GM23338 (cell line): ENCODE results near the gene SEC23A. TPM values are rescaled to one million over a fixed set of nuclear protein-coding genes. Genes with fewer than 3 reads are reported as not detected.

Experiments
- ATAC-seq: fragments of 200-7000 bp; cut with Tn5 transposase; 3 replicates; pipeline ENCODE4 v1.9.1; 2020
- DNase-seq: peaks from one replicate; pipeline ENCODE4 v3.0.0-alpha.2; 2015; ENCODE audit warnings: low spot score
- H2AFZ ChIP-seq: fragments of 200-600 bp; sonication (generic); 2 replicates; pipeline ENCODE4 v1.8.0; 2016; ENCODE audit warnings: antibody characterized with exemption, mild to moderate bottlenecking, moderate library complexity
- H3F3A ChIP-seq: fragments of 200-600 bp; sonication (generic); replicated peaks from 2 replicates; pipeline ENCODE4 v1.8.0; 2017; ENCODE audit warnings: antibody characterized with exemption, mixed run types, low read depth
- H3K27ac ChIP-seq: fragments of 200-600 bp; sonication (generic); 2 replicates; pipeline ENCODE4 v1.6.1; 2016; ENCODE audit warnings: low read depth
- H3K27me3 ChIP-seq: fragments of 200-600 bp; sonication (generic); 2 replicates; pipeline ENCODE4 v1.8.0; 2016; ENCODE audit warnings: mild to moderate bottlenecking, mixed run types, moderate library complexity; ENCODE audit not compliant: insufficient read depth
- H3K36me3 ChIP-seq: fragments of 200-600 bp; sonication (generic); 2 replicates; pipeline ENCODE4 v1.8.0; 2016; ENCODE audit warnings: mild to moderate bottlenecking; ENCODE audit not compliant: insufficient read depth
- H3K4me1 ChIP-seq: fragments of 200-600 bp; sonication (generic); 2 replicates; pipeline ENCODE4 v1.8.0; 2016; ENCODE audit warnings: mild to moderate bottlenecking, moderate library complexity; ENCODE audit not compliant: insufficient read depth
- H3K4me2 ChIP-seq: fragments of 200-600 bp; sonication (generic); 2 replicates; pipeline ENCODE4 v1.7.1; 2017; ENCODE audit warnings: mixed run types
- H3K4me3 ChIP-seq: fragments of 200-600 bp; sonication (generic); 2 replicates; pipeline ENCODE4 v1.6.1; 2016; ENCODE audit warnings: mixed run types
- H3K79me2 ChIP-seq: fragments of 200-600 bp; sonication (generic); replicated peaks from 2 replicates; pipeline ENCODE4 v1.8.0; 2017; ENCODE audit warnings: mild to moderate bottlenecking; ENCODE audit not compliant: insufficient read depth
- H3K9me2 ChIP-seq: fragments of 200-600 bp; sonication (generic); 2 replicates; pipeline ENCODE4 v1.8.0; 2017; ENCODE audit not compliant: insufficient read depth
- H4K20me1 ChIP-seq: fragments of 200-600 bp; sonication (generic); replicated peaks from 2 replicates; pipeline ENCODE4 v1.8.0; 2017; ENCODE audit warnings: mild to moderate bottlenecking; ENCODE audit not compliant: insufficient read depth
- H3K27ac Mint-ChIP-seq: 2 replicates; pipeline ENCODE4 v1.8.0; 2020; ENCODE audit warnings: inconsistent platforms, mild to moderate bottlenecking, moderate library complexity, mixed read lengths
- H3K27me3 Mint-ChIP-seq: 3 replicates; pipeline ENCODE4 v1.8.0; 2022; ENCODE audit warnings: low read depth, mild to moderate bottlenecking, moderate library complexity, mixed read lengths, inconsistent platforms; ENCODE audit not compliant: insufficient read depth, poor library complexity
- H3K36me3 Mint-ChIP-seq: 3 replicates; pipeline ENCODE4 v1.8.0; 2021; ENCODE audit warnings: low read depth, mild to moderate bottlenecking, inconsistent platforms, moderate library complexity, mixed read lengths
- H3K4me1 Mint-ChIP-seq: 3 replicates; pipeline ENCODE4 v1.8.0; 2020; ENCODE audit warnings: mild to moderate bottlenecking, inconsistent platforms, mixed read lengths
- H3K4me3 Mint-ChIP-seq: 3 replicates; pipeline ENCODE4 v1.8.0; 2021; ENCODE audit warnings: moderate library complexity, mild to moderate bottlenecking, inconsistent platforms, mixed read lengths
- H3K9me3 Mint-ChIP-seq: 3 replicates; pipeline ENCODE4 v1.8.0; 2020; ENCODE audit warnings: moderate library complexity, mild to moderate bottlenecking, inconsistent platforms, mixed read lengths
- CREB1 ChIP-seq: fragments of 250-450 bp; sonication (Bioruptor Pico); IDR thresholded peaks from 2 replicates; pipeline ENCODE4 v1.5.0; 2020; ENCODE audit warnings: low read depth, mild to moderate bottlenecking, moderate library complexity
- ETS1 ChIP-seq: IDR thresholded peaks from 2 replicates; pipeline ENCODE4 v1.6.1; 2016; ENCODE audit warnings: antibody characterized with exemption
- EZH2 ChIP-seq: fragments of 200-600 bp; sonication (generic); IDR thresholded peaks from one replicate; pipeline ENCODE4 v1.8.0; 2017; ENCODE audit warnings: antibody characterized with exemption, mild to moderate bottlenecking, low read depth; ENCODE audit not compliant: unreplicated experiment
- EZH2phosphoT487 ChIP-seq: fragments of 200-600 bp; sonication (generic); IDR thresholded peaks from one replicate; pipeline ENCODE4 v1.8.1; 2018; ENCODE audit warnings: antibody characterized with exemption; ENCODE audit not compliant: unreplicated experiment
- JUNB ChIP-seq: IDR thresholded peaks from one replicate; pipeline ENCODE4 v1.6.1; 2016; ENCODE audit warnings: antibody characterized with exemption; ENCODE audit not compliant: unreplicated experiment
- NANOG ChIP-seq: IDR thresholded peaks from 2 replicates; pipeline ENCODE4 v1.6.1; 2016; ENCODE audit warnings: antibody characterized with exemption, borderline replicate concordance
- POLR2AphosphoS5 ChIP-seq: IDR thresholded peaks from 2 replicates; pipeline ENCODE4 v1.6.1; 2016; ENCODE audit warnings: antibody characterized with exemption, low read depth
- REST ChIP-seq: IDR thresholded peaks from one replicate; pipeline ENCODE4 v1.6.1; 2018; ENCODE audit warnings: antibody characterized with exemption; ENCODE audit not compliant: unreplicated experiment
- STAT1 ChIP-seq: IDR thresholded peaks from one replicate; pipeline ENCODE4 v1.6.1; 2016; ENCODE audit warnings: antibody characterized with exemption; ENCODE audit not compliant: unreplicated experiment
- ZNF331 ChIP-seq: fragments of 250-450 bp; sonication (Bioruptor Pico); IDR thresholded peaks from 2 replicates; pipeline ENCODE4 v1.5.0; 2020; ENCODE audit warnings: low read depth, mild to moderate bottlenecking, moderate library complexity
- ZNF462 ChIP-seq: fragments of 250-450 bp; sonication (Bioruptor Pico); IDR thresholded peaks from 2 replicates; pipeline ENCODE4 v1.5.0; 2020; ENCODE audit warnings: mild to moderate bottlenecking, moderate library complexity
- polyA plus RNA-seq: library from polyadenylated mRNA; unstranded; fragments of >200 nt; fragmentation: Nextera tagmentation; extraction: Ambion mirVana; gene quantifications from 2 replicates; pipeline ENCODE4 v1.2.1, GENCODE V29; 2016
- total RNA-seq: library from RNA; depleted of rRNA; stranded (reverse); fragments of >200 nt; shearing (Covaris generic); gene quantifications from 2 replicates; pipeline ENCODE4 v1.2.3, GENCODE V29; 2014

The SEC23A gene
- total and polyA plus RNA-seq, 2 experiments from 2014 or later = 22.7 to 89.9 TPM

GRCh38 chr14:39091716-39092115 is 11.3 kb downstream of the SEC23A start:
- H3F3A ChIP-seq = no peaks in the 10 kb centered on the region
- DNase-seq (no peak), ATAC-seq (no peak)
- no peak overlapping the region for H3K4me2 ChIP-seq
- no peaks in the 10 kb centered on the region for H3K4me1 ChIP-seq
- Mint-ChIP-seq H3K27me3 (no peaks in the 10 kb centered on the region), H3K36me3 (peaks cover 56% of the 10 kb centered on the region), H3K27ac (no peak overlapping the region), H3K9me3 (no peaks in the 10 kb centered on the region), H3K4me1 (no peaks in the 10 kb centered on the region; the same call in 2 of the 3 replicates), H3K4me3 (no peak overlapping the region)
- H3K79me2 ChIP-seq = peaks cover 7% of the 10 kb centered on the region
- TF ChIP-seq STAT1 (no peak), EZH2 (no peak), REST (no peak), CREB1 (CRISPR knock-in tag) (no peak), NANOG (no peak), JUNB (no peak), ZNF462 (no peak), EZH2phosphoT487 (no peak), ZNF331 (CRISPR knock-in tag) (no peak), ETS1 (no peak), POLR2AphosphoS5 (no peak)
- 0 out of 2 replicates have a peak, but pooled peaks cover 8% of the 10 kb centered on the region for H4K20me1 ChIP-seq
- H2AFZ ChIP-seq = no peak overlapping the region
- peaks cover 43% of the 10 kb centered on the region for H3K36me3 ChIP-seq
- no peaks in the 10 kb centered on the region for H3K9me2 ChIP-seq
- H3K27me3 ChIP-seq = no peaks in the 10 kb centered on the region
- H3K27ac ChIP-seq = no peak overlapping the region
- H3K4me3 ChIP-seq = no peak overlapping the region
